ENCODE data around the gene EPDR1.
"Not testable (repeated sequence)": the region's sequence is repeated elsewhere in the genome, so short reads cannot be mapped to it uniquely, and the experiment has no call there.

The EPDR1 gene

GRCh38 chr7:37925620-37926019, 5.2 kb downstream of the EPDR1 start:
- in situ Hi-C loops (cut with MboI; ENCODE audit: low sequenced_read_pairs): no loop called here

DNA sequence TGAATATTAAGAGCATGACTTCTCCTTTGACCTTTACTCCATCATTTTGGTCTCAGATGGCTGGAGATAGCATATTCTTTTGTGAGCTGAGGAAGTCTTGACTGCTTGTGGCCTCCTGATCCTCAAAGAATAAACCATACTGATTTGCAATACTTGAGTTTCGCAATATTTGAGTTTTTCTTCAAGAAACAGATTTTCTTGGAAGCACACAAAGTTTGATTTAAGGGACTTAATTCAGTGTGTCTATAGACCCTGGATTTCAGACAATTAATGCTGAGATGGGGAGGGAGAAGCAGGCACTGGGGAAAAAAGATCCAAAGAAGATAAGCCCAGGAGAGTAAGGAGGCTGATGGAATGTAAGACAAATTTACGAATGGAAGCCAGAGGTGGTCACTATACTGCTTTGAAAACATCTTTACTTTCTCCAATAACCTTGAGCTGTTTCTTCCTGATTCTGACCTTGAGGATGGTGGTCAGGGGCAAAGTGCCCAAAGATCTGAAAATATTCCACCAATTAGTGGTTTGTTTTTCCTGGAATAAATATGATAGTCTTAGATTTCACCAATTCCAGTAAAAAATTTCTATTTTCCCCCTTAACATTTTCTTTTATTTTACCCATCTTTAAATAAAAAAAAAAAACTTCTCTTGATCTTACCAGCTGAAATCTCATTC, 7.5 kb downstream of the EPDR1 start:
- in situ Hi-C loops (cut with MboI; ENCODE audit: low sequenced_read_pairs): no loop called here

DNA sequence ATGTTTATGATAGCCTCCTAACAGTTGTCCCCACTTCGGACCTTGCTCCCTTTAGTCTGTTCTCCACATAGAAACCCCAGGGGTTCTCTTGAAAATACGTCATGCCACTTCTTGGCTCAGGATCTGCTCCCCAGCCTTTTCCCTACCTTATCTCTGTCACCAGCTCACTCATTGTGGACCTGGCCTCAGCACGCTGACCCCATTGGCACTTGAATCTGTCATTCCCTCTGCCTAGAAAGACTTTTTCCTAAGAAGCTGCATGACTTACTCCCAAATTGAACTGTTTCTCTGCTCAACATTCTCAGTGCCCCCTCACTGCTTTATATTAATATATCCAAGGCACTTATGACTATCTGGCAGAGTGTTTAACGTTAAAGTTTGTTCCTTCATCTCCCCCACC, 8.4 kb downstream of the EPDR1 start:
- in situ Hi-C loops (cut with MboI; ENCODE audit: low sequenced_read_pairs): no loop called here

GRCh38 chr7:37930226-37930948, 9.9 kb downstream of the EPDR1 start:
- in situ Hi-C loops (cut with MboI; ENCODE audit: low sequenced_read_pairs): no loop called here

- in situ Hi-C loops (cut with MboI; ENCODE audit: low sequenced_read_pairs): no loop called here
Observed at GRCh38 chr7:37932543-37932942, 12.1 kb downstream of the EPDR1 start.

DNA sequence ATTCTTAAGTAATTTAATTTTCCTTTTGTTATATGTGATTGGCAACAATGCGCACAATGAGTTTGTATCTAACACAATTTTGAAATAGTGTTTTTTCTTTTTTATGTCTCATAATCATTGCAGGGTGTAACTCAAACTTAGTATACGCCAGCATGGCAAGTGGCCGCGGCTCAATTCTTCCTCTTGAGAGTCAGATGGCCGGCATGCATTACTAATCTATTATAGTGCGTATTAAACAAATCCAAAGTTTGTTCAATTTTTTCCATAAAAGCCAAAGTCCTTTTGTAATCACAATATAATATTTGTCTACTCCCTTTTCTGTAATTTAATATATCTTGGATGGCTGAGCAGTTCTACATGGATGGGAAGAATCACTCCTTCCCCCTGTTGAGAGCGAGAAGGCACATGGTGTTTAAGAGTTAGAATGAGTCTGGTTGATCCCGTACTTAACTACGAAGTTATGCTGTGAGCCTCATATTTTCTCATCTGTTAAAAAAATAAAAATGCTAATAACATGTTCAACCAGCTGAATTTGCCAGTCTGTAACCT, 12.7 kb downstream of the EPDR1 start:
- in situ Hi-C loops (cut with MboI; ENCODE audit: low sequenced_read_pairs): no loop called here

- in situ Hi-C loops (cut with MboI; ENCODE audit: low sequenced_read_pairs): no loop called here
Observed at GRCh38 chr7:37942934-37943610, 22.6 kb downstream of the EPDR1 start.

GRCh38 chr7:37943905-37944736, 23.7 kb downstream of the EPDR1 start:
- in situ Hi-C loops (cut with MboI; ENCODE audit: low sequenced_read_pairs): no loop called here

DNA sequence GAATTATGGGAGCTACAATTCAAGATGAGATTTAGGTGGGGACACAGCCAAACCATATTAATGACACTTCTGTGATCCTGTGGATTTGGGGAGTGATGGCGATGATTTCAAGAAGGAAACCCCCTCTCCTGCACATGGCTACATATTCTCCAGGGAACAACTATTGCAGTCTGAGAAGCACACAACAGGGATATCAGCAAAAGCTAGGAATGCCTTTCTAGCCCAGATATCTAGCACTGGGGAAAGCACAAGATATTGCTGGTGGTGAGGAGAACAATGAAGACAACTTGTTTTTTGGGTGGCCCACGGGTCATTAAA, 24.3 kb downstream of the EPDR1 start:
- in situ Hi-C loops (cut with MboI; ENCODE audit: low sequenced_read_pairs): no loop called here

GRCh38 chr7:37945336-37945735, 24.9 kb downstream of the EPDR1 start:
- in situ Hi-C loops (cut with MboI; ENCODE audit: low sequenced_read_pairs): no loop called here

- in situ Hi-C loops (cut with MboI; ENCODE audit: low sequenced_read_pairs): no loop called here
Observed at GRCh38 chr7:37947138-37947940, 26.9 kb downstream of the EPDR1 start.

DNA sequence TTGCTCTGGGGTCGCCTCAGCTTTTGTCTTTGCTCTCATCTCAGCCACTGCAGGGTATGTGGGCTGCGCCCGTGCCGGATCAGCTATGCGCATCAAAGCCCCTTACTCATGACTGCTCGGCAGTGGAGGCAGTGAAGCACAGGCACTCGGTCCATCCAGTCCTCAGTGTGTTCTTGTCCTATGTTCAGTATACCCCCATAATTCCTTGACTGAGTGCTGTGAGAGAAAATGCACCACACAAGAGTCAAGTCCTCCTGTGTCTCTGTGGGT, 27.4 kb downstream of the EPDR1 start:
- in situ Hi-C loops (cut with MboI; ENCODE audit: low sequenced_read_pairs): no loop called here

GRCh38 chr7:37952240-37952639, 31.8 kb downstream of the EPDR1 start:
- in situ Hi-C loops (cut with MboI; ENCODE audit: low sequenced_read_pairs): no loop called here

DNA sequence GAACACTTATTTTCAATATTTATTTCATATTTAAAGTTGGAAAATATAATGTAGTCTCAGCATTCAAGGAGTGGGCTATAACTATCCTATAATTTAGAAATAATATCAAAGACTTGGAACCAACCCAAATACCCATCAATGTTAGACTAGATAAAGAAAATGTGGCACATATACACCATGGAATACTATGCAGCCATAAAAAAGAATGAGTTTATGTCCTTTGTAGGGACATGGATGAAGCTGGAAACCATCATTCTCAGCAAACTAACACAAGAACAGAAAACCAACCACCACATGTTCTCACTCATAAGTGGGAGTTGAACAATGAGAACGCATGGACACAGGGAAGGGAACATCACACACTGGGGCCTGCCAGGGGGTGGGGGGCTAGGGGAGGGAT, 33.8 kb downstream of the EPDR1 start:
- in situ Hi-C loops (cut with MboI; ENCODE audit: low sequenced_read_pairs): not testable (repeated sequence)

DNA sequence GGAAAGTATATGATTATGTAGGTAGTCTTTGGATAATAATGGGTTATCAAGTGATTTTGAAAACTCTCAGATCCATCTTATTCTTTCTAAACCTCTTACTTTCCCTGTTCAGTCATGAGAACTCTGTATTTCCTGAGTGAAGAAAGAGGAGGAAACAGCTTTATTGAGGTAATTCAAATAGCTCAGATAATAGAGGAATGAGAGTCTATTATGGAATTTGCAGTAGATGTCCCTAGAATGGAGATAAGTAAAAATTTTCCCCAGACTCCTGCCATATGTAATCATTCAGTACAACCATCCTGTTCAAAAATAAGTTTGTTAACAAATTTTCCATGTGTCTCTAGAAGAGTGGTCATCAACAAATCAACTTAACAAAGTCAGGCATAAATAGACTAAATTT, 36.4 kb downstream of the EPDR1 start:
- in situ Hi-C loops (cut with MboI; ENCODE audit: low sequenced_read_pairs): no loop called here

GRCh38 chr7:37957221-37957970, 37.0 kb downstream of the EPDR1 start:
- in situ Hi-C loops (cut with MboI; ENCODE audit: low sequenced_read_pairs): no loop called here

GRCh38 chr7:37960483-37960882, 40.0 kb downstream of the EPDR1 start:
- in situ Hi-C loops (cut with MboI; ENCODE audit: low sequenced_read_pairs): no loop called here

DNA sequence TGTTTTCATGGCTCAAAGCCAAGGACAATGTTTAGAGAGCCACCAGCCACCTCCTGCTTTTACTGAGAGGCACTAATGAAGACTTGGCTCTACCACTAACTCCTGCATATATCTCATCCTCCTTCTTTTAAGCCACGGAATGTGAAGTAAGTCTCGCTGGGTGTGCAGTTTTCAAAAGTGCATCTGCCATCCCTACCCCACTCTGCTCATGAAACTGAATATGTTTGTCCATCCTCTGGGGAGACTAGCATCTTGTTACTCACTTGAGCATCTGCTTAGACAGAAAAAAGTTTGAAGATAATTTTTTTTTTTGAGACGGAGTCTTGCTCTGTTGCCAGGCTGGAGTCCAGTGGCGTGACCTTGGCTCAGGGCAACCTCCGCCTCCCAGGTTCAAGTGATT, 40.8 kb downstream of the EPDR1 start:
- in situ Hi-C loops (cut with MboI; ENCODE audit: low sequenced_read_pairs): no loop called here

DNA sequence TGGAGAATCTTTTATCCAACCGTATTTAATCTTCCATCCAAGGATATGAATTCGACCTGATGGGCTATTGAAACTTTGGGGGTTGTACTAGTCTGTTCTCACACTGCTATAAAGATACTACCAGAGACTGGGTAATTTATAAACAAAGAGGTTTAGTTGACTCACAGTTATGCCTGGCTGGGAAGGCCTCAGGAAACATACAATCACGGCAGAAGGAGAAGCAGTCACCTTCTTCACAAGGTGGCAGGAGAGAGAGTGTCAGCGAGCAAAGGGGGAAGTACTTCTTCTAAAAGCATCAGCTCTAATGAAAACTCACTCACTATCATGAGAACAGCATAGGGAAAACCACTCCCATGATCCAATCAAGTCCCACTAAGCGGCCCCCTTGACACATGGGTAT, 43.8 kb downstream of the EPDR1 start:
- in situ Hi-C loops (cut with MboI; ENCODE audit: low sequenced_read_pairs): no loop called here

- in situ Hi-C loops (cut with MboI; ENCODE audit: low sequenced_read_pairs): no loop called here
Observed at GRCh38 chr7:37970211-37970610, 49.8 kb downstream of the EPDR1 start.

Data from HL-60/S4 (cell line).